Endothelial cell of umbilical vein (primary cell): ENCODE measurements around the gene GPR158. TPM values are rescaled to one million over a fixed set of nuclear protein-coding genes. Genes with fewer than 3 reads are reported as not detected.

Experiments
- BruUV-seq: library from RNA; stranded (reverse); fragments of 400-500 nt; replicated peaks from 2 replicates; lab custom pipeline; 2021; lab: Mats Ljungman, UMichigan
- CTCF ChIA-PET: fragments of 300-600, 350-600 bp; sonication (Branson Sonifier 250); formaldehyde crosslinking; loops from one replicate; lab custom pipeline; 2021; ENCODE audit warnings: antibody characterized with exemption, inconsistent platforms; lab: Charles Lee
- POLR2A ChIA-PET: fragments of 300-600, 350-600 bp; sonication (Branson Sonifier 250); formaldehyde crosslinking; loops from one replicate; lab custom pipeline; 2021; ENCODE audit warnings: antibody characterized with exemption, inconsistent platforms; lab: Charles Lee
- DNase-seq: peaks from one replicate; pipeline ENCODE4 v3.0.0-alpha.2; 2011; ENCODE audit warnings: low read depth, low spot score
- FAIRE-seq: peaks from 2 replicates; lab custom pipeline; 2011; peaks lifted over from hg19 to GRCh38; lab: Jason Lieb, UNC
- H2AFZ ChIP-seq: 2 replicates; pipeline ENCODE4 v1.6.0; 2012; ENCODE audit warnings: low read depth, low read length, control low read depth, inconsistent platforms
- H3K27ac ChIP-seq: 2 replicates; pipeline ENCODE4 v1.5.1; 2011; ENCODE audit warnings: low read depth, mild to moderate bottlenecking, control low read depth, low read length, moderate library complexity; ENCODE audit not compliant: insufficient read depth
- H3K27me3 ChIP-seq, 2 experiments: 2 replicates each; pipeline versions ENCODE4 v1.6.0 to v1.6.1; 2011; ENCODE audit warnings: low read length in 2 of 2, mixed read lengths in 1 of 2; ENCODE audit not compliant: control insufficient read depth in 2 of 2, insufficient read depth in 2 of 2
- H3K36me3 ChIP-seq, 2 experiments: 2 replicates in 1 of 2; 3 replicates in 1 of 2; pipeline ENCODE4 v1.5.1; 2011; ENCODE audit warnings: low read length in 2 of 2, mild to moderate bottlenecking in 1 of 2, moderate library complexity in 1 of 2; ENCODE audit not compliant: control insufficient read depth in 2 of 2, insufficient read depth in 2 of 2; ENCODE audit errors: extremely low read depth in 1 of 2
- H3K4me1 ChIP-seq: 3 replicates; pipeline ENCODE4 v1.5.1; 2011; ENCODE audit warnings: mild to moderate bottlenecking, low read length; ENCODE audit not compliant: control insufficient read depth, insufficient read depth; ENCODE audit errors: extremely low read depth
- H3K4me2 ChIP-seq: 2 replicates; pipeline ENCODE4 v1.6.1; 2011; ENCODE audit warnings: low read length, control low read depth, mixed read lengths; ENCODE audit not compliant: insufficient read depth
- H3K4me3 ChIP-seq, 3 experiments: fragments of 200-600 bp in 1 of 3; sonication (generic), shearing (Covaris generic) in 1 of 3; replicated peaks in 1 of 3; 2 replicates each; pipeline ENCODE4 v1.5.1; 2011 to 2016; ENCODE audit warnings: control low read depth in 3 of 3, low read length in 3 of 3, mild to moderate bottlenecking in 2 of 3, inconsistent platforms in 1 of 3, low read depth in 1 of 3, moderate library complexity in 1 of 3; ENCODE audit not compliant: insufficient read depth in 1 of 3
- H3K79me2 ChIP-seq: 2 replicates; pipeline ENCODE4 v1.6.0; 2012; ENCODE audit warnings: low read length, inconsistent platforms; ENCODE audit not compliant: control insufficient read depth, insufficient read depth
- H3K9ac ChIP-seq: replicated peaks from 2 replicates; pipeline ENCODE3; 2011; ENCODE audit warnings: low read length, control low read depth; ENCODE audit not compliant: insufficient read depth; ENCODE audit errors: extremely low read depth
- H3K9me1 ChIP-seq: replicated peaks from 3 replicates; pipeline ENCODE4 v1.6.0; 2011; ENCODE audit warnings: mild to moderate bottlenecking, low read length; ENCODE audit not compliant: control insufficient read depth, insufficient read depth; ENCODE audit errors: extremely low read depth
- H3K9me3 ChIP-seq: replicated peaks from 2 replicates; pipeline ENCODE4 v1.5.1; 2012; ENCODE audit warnings: low read length, inconsistent platforms; ENCODE audit not compliant: control insufficient read depth, insufficient read depth
- H4K20me1 ChIP-seq: replicated peaks from 2 replicates; pipeline ENCODE3; 2011; ENCODE audit warnings: mild to moderate bottlenecking, low read length; ENCODE audit not compliant: control insufficient read depth, insufficient read depth; ENCODE audit errors: extremely low read depth
- EZH2 ChIP-seq: IDR thresholded peaks from 2 replicates; pipeline ENCODE4 v1.6.1; 2012; ENCODE audit warnings: borderline replicate concordance, low read depth, mild to moderate bottlenecking, moderate library complexity, low read length, inconsistent platforms; ENCODE audit not compliant: severe bottlenecking
- FOS ChIP-seq: IDR thresholded peaks from 2 replicates; pipeline ENCODE4 v1.6.1; 2011; ENCODE audit warnings: mild to moderate bottlenecking, low read length, moderate library complexity, borderline replicate concordance; ENCODE audit not compliant: insufficient read depth
- GATA2 ChIP-seq: IDR thresholded peaks from 2 replicates; pipeline ENCODE4 v1.7.0; 2011; ENCODE audit warnings: low read depth, mild to moderate bottlenecking, moderate library complexity, mixed read lengths, low read length; ENCODE audit not compliant: insufficient read length, insufficient read depth
- JUN ChIP-seq: IDR thresholded peaks from 2 replicates; pipeline ENCODE4 v1.6.1; 2011; ENCODE audit warnings: borderline replicate concordance, low read depth; ENCODE audit not compliant: insufficient read length, insufficient read depth
- MYC ChIP-seq: IDR thresholded peaks from one replicate; pipeline ENCODE4 v1.6.1; 2011; ENCODE audit warnings: mild to moderate bottlenecking, low read depth, low read length
- POLR2A ChIP-seq: IDR thresholded peaks from 2 replicates; pipeline ENCODE4 v1.6.1; 2012; ENCODE audit warnings: low read depth, mild to moderate bottlenecking, control low read depth, low read length
- POLR2AphosphoS5 ChIP-seq: IDR thresholded peaks from 2 replicates; pipeline ENCODE4 v1.6.1; 2012; ENCODE audit warnings: low read depth, mild to moderate bottlenecking, control low read depth, low read length, moderate library complexity; ENCODE audit not compliant: insufficient read depth
- dilution Hi-C: fragments of 300-500 bp; cut with MboI; formaldehyde crosslinking; loops from one replicate; pipeline ENCODE4 v1.15.0; 2019; ENCODE audit warnings: low sequenced_read_pairs; ENCODE audit not compliant: extremely low pct_ligation_motif_present
- intact Hi-C: fragments of 100-400 bp; cut with micrococcal nuclease; formaldehyde crosslinking; loops from one replicate; pipeline ENCODE4 v1.10.0; 2022
- polyA plus RNA-seq, 4 experiments: library from polyadenylated mRNA; depleted of rRNA in 3 of 4; stranded (reverse) in 3 of 4; unstranded in 1 of 4; fragments of >200 nt; gene quantifications; 2 replicates each; pipeline versions ENCODE4 v1.2.1 to v1.2.3, GENCODE V29; 2011 to 2012; ENCODE audit warnings: missing spikeins in 1 of 4
- total RNA-seq: library from RNA; stranded (reverse); gene quantifications from 2 replicates; pipeline ENCODE4 v1.2.3, GENCODE V29; 2021
- TF ChIP-seq, protein P1 (sequence below), 2 donors: IDR thresholded peaks; 1 replicate in 1 of 2; 2 replicates in 1 of 2; pipeline ENCODE4 v1.5.1; 2011; ENCODE audit warnings: low read length in 2 of 2, mild to moderate bottlenecking in 2 of 2, moderate library complexity in 2 of 2, control low read depth in 1 of 2, inconsistent platforms in 1 of 2, low read depth in 1 of 2; ENCODE audit not compliant: insufficient read depth in 1 of 2; ENCODE audit errors: extremely low read depth in 1 of 2
- TF ChIP-seq, protein P2 (sequence below): IDR thresholded peaks from 2 replicates; pipeline ENCODE4 v1.6.1; 2011; ENCODE audit not compliant: insufficient read depth, insufficient read length

Gene GPR158
- total and polyA plus RNA-seq, 2 donors (not counting 3 experiments of a cell fraction or from before 2014, with no cell fraction given), result not detected

DNA sequence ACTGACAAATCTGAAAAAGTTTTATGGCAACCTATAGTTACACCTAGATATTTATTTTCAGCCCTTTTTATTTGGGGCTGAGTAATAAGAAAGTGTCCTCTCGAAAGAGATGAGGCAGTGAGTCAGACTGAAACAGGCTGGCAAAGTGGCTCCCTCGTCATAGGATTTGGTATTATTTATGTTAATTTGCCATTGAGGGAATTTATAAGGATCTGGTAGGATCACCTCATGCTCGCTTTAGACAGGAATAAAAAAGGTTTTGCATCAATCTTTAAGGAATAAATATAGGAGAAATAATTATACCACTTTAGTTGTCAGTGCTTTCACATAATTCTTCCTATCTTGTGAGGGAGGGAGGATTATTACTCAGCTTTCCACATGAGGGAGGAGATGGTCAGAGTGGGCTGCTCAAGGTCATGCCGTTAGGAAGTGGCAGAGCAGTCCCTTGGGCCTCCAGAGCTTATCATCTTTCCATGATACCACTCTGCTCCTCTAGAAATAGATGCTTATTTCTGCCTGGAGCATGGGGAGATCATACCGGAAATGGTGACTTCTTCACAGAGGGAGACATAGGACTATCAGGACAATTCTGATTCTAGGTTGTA lies 356.8 kb downstream of the GPR158 start:
- no peak overlapping the region for H3K27ac ChIP-seq
- H3K9me3 ChIP-seq, result no peaks in the 10 kb centered on the region
- H4K20me1 ChIP-seq, result no peaks in the 10 kb centered on the region
- H3K36me3 ChIP-seq, result no peaks in the 10 kb centered on the region
- TF ChIP-seq POLR2A, result no peak
- TF ChIP-seq, protein P1, sequence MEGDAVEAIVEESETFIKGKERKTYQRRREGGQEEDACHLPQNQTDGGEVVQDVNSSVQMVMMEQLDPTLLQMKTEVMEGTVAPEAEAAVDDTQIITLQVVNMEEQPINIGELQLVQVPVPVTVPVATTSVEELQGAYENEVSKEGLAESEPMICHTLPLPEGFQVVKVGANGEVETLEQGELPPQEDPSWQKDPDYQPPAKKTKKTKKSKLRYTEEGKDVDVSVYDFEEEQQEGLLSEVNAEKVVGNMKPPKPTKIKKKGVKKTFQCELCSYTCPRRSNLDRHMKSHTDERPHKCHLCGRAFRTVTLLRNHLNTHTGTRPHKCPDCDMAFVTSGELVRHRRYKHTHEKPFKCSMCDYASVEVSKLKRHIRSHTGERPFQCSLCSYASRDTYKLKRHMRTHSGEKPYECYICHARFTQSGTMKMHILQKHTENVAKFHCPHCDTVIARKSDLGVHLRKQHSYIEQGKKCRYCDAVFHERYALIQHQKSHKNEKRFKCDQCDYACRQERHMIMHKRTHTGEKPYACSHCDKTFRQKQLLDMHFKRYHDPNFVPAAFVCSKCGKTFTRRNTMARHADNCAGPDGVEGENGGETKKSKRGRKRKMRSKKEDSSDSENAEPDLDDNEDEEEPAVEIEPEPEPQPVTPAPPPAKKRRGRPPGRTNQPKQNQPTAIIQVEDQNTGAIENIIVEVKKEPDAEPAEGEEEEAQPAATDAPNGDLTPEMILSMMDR (IDR thresholded peaks at IDR 0.05; ENCODE audit: extremely low read depth in 1 of 2, insufficient read depth in 1 of 2, low read depth in 1 of 2, low read length in 2 of 2), result no peak
- no peak overlapping the region for H3K4me2 ChIP-seq
- no peaks in the 10 kb centered on the region for H3K79me2 ChIP-seq
- no peak overlapping the region for H2AFZ ChIP-seq
- no peaks in the 10 kb centered on the region for H3K4me1 ChIP-seq
- H3K9me1 ChIP-seq, result no peaks in the 10 kb centered on the region
- no peak overlapping the region for H3K4me3 ChIP-seq
- intact Hi-C loops, result no loop called here
- DNase-seq, result no peak
- ChIA-PET POLR2A (no interaction called here), CTCF (no interaction called here)
- dilution Hi-C loops, result no loop called here
- no peak for FAIRE-seq
- H3K9ac ChIP-seq, result no peak overlapping the region
- BruUV-seq, result no TSS peak
- peaks cover 0 to 10% of the 10 kb centered on the region in 2 experiments for H3K27me3 ChIP-seq

DNA sequence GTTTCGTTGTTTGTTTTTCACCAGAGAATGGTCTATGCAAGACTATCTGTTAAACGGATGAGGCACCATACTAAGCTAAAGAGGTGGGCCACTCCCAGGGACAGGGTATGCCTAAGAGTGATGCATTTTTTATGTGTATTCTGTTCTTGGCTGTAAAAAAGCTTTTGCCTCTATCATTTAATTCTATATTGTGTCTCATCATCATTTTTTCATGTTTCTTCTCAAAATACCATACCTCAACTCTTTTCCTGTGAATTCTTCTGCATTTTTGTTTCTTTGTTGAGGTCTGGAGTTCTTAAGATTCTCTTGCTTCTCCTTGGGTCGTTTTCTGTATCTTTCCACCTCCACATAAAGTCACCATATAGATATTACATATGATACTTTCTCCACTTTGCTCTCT lies 357.4 kb downstream of the GPR158 start:
- H3K36me3 ChIP-seq, result no peaks in the 10 kb centered on the region
- H3K9me1 ChIP-seq, result no peaks in the 10 kb centered on the region
- no peak overlapping the region for H3K4me2 ChIP-seq
- no peak overlapping the region for H3K4me3 ChIP-seq
- peaks cover 0 to 10% of the 10 kb centered on the region in 2 experiments for H3K27me3 ChIP-seq
- POLR2A ChIA-PET, result no interaction called here
- H2AFZ ChIP-seq, result no peak overlapping the region
- no TSS peak for BruUV-seq
- DNase-seq (no peak), FAIRE-seq (no peak)
- H3K27ac ChIP-seq, result no peak overlapping the region
- intact Hi-C loops, result no loop called here
- CTCF ChIA-PET, result no interaction called here
- H3K79me2 ChIP-seq, result no peaks in the 10 kb centered on the region
- TF ChIP-seq JUN, result no peak
- TF ChIP-seq, protein P2, sequence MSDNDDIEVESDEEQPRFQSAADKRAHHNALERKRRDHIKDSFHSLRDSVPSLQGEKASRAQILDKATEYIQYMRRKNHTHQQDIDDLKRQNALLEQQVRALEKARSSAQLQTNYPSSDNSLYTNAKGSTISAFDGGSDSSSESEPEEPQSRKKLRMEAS, result no peak
- no peak for TF ChIP-seq GATA2
- no peak for TF ChIP-seq EZH2
- TF ChIP-seq, protein P1 (IDR thresholded peaks at IDR 0.05; ENCODE audit: extremely low read depth in 1 of 2, insufficient read depth in 1 of 2, low read depth in 1 of 2, low read length in 2 of 2), result no peak
- no peak for TF ChIP-seq MYC
- no peak for TF ChIP-seq POLR2A
- TF ChIP-seq FOS, result no peak
- no peak for TF ChIP-seq POLR2AphosphoS5
- no peaks in the 10 kb centered on the region for H3K9me3 ChIP-seq
- no peaks in the 10 kb centered on the region for H4K20me1 ChIP-seq
- H3K4me1 ChIP-seq, result no peaks in the 10 kb centered on the region
- dilution Hi-C loops, result no loop called here
- no peak overlapping the region for H3K9ac ChIP-seq
